MCF 10A (cell line): Measurements from ENCODE around the gene UBE3A. TPM values are rescaled to one million over a fixed set of nuclear protein-coding genes. Genes with fewer than 3 reads are reported as not detected.

ENCODE experiments used
- BruUV-seq: library from RNA; stranded (reverse); fragments of 400-500 nt; replicated peaks from 2 replicates; lab custom pipeline; 2021; lab: Mats Ljungman, UMichigan
- CTCF ChIA-PET: fragments of 300-600 bp; sonication (Branson Sonifier 250); formaldehyde crosslinking; extraction: SDS; loops from one replicate; lab custom pipeline; 2021; ENCODE audit warnings: antibody characterized with exemption, inconsistent platforms; lab: Yijun Ruan, JAX
- POLR2A ChIA-PET: fragments of 300-600, 350-650 bp; sonication (Branson Sonifier 250); formaldehyde crosslinking; extraction: SDS; loops from one replicate; lab custom pipeline; 2020; ENCODE audit warnings: antibody characterized with exemption, inconsistent platforms; lab: Yijun Ruan, JAX
- DNase-seq: peaks from one replicate; pipeline ENCODE4 v3.0.0-alpha.2; 2018; ENCODE audit not compliant: unreplicated experiment
- H3K27ac Mint-ChIP-seq: one replicate; pipeline ENCODE4 v1.8.0; 2022; ENCODE audit warnings: mild to moderate bottlenecking, low read depth, mixed read lengths; ENCODE audit not compliant: unreplicated experiment
- H3K27me3 Mint-ChIP-seq: one replicate; pipeline ENCODE4 v1.8.0; 2022; ENCODE audit warnings: mixed read lengths; ENCODE audit not compliant: insufficient read depth, unreplicated experiment
- H3K36me3 Mint-ChIP-seq: one replicate; pipeline ENCODE4 v1.8.0; 2022; ENCODE audit warnings: mild to moderate bottlenecking, moderate library complexity, mixed read lengths; ENCODE audit not compliant: insufficient read depth, unreplicated experiment
- H3K4me1 Mint-ChIP-seq: one replicate; pipeline ENCODE4 v1.8.0; 2022; ENCODE audit warnings: mixed read lengths; ENCODE audit not compliant: insufficient read depth, unreplicated experiment
- H3K4me3 Mint-ChIP-seq: one replicate; pipeline ENCODE4 v1.8.0; 2022; ENCODE audit warnings: mild to moderate bottlenecking, moderate library complexity, mixed read lengths; ENCODE audit not compliant: unreplicated experiment
- H3K9me3 Mint-ChIP-seq: one replicate; pipeline ENCODE4 v1.8.0; 2022; ENCODE audit warnings: mixed read lengths; ENCODE audit not compliant: unreplicated experiment
- CTCF ChIP-seq: fragments of 200-600 bp; IDR thresholded peaks from one replicate; pipeline ENCODE4 v1.8.0; 2022; ENCODE audit warnings: antibody characterized with exemption, mild to moderate bottlenecking; ENCODE audit not compliant: unreplicated experiment
- intact Hi-C: fragments of 100-400 bp; cut with micrococcal nuclease; formaldehyde crosslinking; loops from 2 replicates; pipeline ENCODE4 v1.14.1; 2022
- total RNA-seq: library from RNA; stranded (reverse); gene quantifications from 2 replicates; pipeline ENCODE4 v1.2.3, GENCODE V29; 2022

The UBE3A gene
- total RNA-seq, 1 experiment from 2014 or later: 101 TPM

GRCh38 chr15:25406261-25406660, 32.6 kb downstream of the UBE3A start:
- Mint-ChIP-seq H3K27ac (peak overlapping the region; percentile 72), H3K4me3 (no peak overlapping the region), H3K9me3 (no peaks in the 10 kb centered on the region), H3K27me3 (no peaks in the 10 kb centered on the region), H3K36me3 (peaks cover 33% of the 10 kb centered on the region), H3K4me1 (peaks cover 15% of the 10 kb centered on the region)
- TF ChIP-seq CTCF: no peak
- POLR2A ChIA-PET: interaction anchor here (1.5 to 2.2 kb wide), 2 partner anchors 9 to 10 kb away, joined by 3 to 6 read pairs; no protein-coding TSS in a partner anchor
- intact Hi-C loops: no loop called here
- no peak for DNase-seq
- CTCF ChIA-PET: no interaction called here
- BruUV-seq: no TSS peak

- peaks cover 33% of the 10 kb centered on the region for H3K36me3 Mint-ChIP-seq
- H3K4me3 Mint-ChIP-seq: no peak overlapping the region
- intact Hi-C loops: no loop called here
- peaks cover 16% of the 10 kb centered on the region for H3K4me1 Mint-ChIP-seq
- no TSS peak for BruUV-seq
- no peak overlapping the region for H3K27ac Mint-ChIP-seq
- CTCF ChIA-PET: interaction anchor here (0.6 kb wide), 1 partner anchor 30 kb away, joined by 5 read pairs; no protein-coding TSS in a partner anchor
- no peaks in the 10 kb centered on the region for H3K27me3 Mint-ChIP-seq
- POLR2A ChIA-PET: interaction anchor here (0.6 kb wide), 1 partner anchor 13 kb away, joined by 4 read pairs; no protein-coding TSS in a partner anchor
- TF ChIP-seq CTCF: no peak
- no peak for DNase-seq
- H3K9me3 Mint-ChIP-seq: no peaks in the 10 kb centered on the region
Observed at GRCh38 chr15:25403771-25404170, 35.1 kb downstream of the UBE3A start.

GRCh38 chr15:25402342-25402741, 36.5 kb downstream of the UBE3A start:
- BruUV-seq: no TSS peak
- Mint-ChIP-seq H3K9me3 (no peaks in the 10 kb centered on the region), H3K4me1 (peaks cover 22% of the 10 kb centered on the region), H3K27ac (no peak overlapping the region), H3K27me3 (no peaks in the 10 kb centered on the region), H3K4me3 (no peak overlapping the region), H3K36me3 (peaks cover 40% of the 10 kb centered on the region)
- intact Hi-C loops: no loop called here
- CTCF ChIA-PET: interaction anchor here (0.5 to 1.2 kb wide), 3 partner anchors 9 to 1014 kb away, joined by 3 to 4 read pairs (median 3); no protein-coding TSS in a partner anchor
- POLR2A ChIA-PET: interaction anchor here (0.7 to 1.3 kb wide), 3 partner anchors 8 to 32 kb away, joined by 3 to 4 read pairs (median 3); no protein-coding TSS in a partner anchor
- DNase-seq: no peak
- TF ChIP-seq CTCF: no peak

GRCh38 chr15:25401501-25401900, 37.3 kb downstream of the UBE3A start:
- Mint-ChIP-seq H3K36me3 (peaks cover 32% of the 10 kb centered on the region), H3K4me3 (no peak overlapping the region), H3K9me3 (no peaks in the 10 kb centered on the region), H3K27me3 (no peaks in the 10 kb centered on the region), H3K4me1 (peaks cover 18% of the 10 kb centered on the region), H3K27ac (peak overlapping the region; percentile 10)
- POLR2A ChIA-PET: interaction anchor here (0.7 to 1.2 kb wide), 3 partner anchors 9 to 22 kb away, joined by 3 to 6 read pairs (median 4); no protein-coding TSS in a partner anchor
- CTCF ChIA-PET: interaction anchor here (1.2 kb wide), 1 partner anchor 13 kb away, joined by 4 read pairs; no protein-coding TSS in a partner anchor
- intact Hi-C loops: no loop called here
- DNase-seq: no peak
- TF ChIP-seq CTCF: no peak
- BruUV-seq: no TSS peak
